ENCODE data around the gene ROR1.

DNA sequence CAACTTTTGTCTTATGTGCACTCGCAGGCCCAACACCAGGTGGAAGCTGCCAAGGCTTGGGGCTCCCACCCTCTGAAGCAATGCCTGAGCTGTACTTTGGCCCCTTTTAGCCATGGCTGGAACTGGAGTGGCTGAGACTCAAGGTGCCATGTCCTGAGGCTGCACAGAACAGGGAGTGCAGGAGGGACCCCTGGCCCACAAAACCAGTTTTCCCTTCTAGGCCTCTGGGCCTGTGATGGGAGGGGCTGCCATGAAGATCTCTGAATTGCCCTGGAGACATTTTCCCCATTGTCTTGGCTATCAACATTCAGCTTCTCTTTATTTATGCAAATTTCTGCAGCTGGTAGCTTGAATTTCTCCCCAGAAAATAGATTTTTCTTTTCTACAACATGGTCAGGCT is 57.6 kb downstream of the ROR1 start:
- TF ChIP-seq, protein P1, sequence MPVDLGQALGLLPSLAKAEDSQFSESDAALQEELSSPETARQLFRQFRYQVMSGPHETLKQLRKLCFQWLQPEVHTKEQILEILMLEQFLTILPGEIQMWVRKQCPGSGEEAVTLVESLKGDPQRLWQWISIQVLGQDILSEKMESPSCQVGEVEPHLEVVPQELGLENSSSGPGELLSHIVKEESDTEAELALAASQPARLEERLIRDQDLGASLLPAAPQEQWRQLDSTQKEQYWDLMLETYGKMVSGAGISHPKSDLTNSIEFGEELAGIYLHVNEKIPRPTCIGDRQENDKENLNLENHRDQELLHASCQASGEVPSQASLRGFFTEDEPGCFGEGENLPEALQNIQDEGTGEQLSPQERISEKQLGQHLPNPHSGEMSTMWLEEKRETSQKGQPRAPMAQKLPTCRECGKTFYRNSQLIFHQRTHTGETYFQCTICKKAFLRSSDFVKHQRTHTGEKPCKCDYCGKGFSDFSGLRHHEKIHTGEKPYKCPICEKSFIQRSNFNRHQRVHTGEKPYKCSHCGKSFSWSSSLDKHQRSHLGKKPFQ (tag by site-specific recombination; IDR thresholded peaks at IDR 0.05), result no peak
- TF ChIP-seq ZNF292 (tag by site-specific recombination; IDR thresholded peaks at IDR 0.05; ENCODE audit: borderline replicate concordance, low read depth) (no peak), SP3 (tag by site-specific recombination; IDR thresholded peaks at IDR 0.05) (no peak), ZNF302 (tag by site-specific recombination; IDR thresholded peaks at IDR 0.05; ENCODE audit: low read depth) (no peak), RBAK (tag by site-specific recombination; IDR thresholded peaks at IDR 0.05) (no peak), ZNF311 (tag by site-specific recombination; IDR thresholded peaks at IDR 0.05; ENCODE audit: borderline replicate concordance) (no peak)
- TF ChIP-seq, protein P2, sequence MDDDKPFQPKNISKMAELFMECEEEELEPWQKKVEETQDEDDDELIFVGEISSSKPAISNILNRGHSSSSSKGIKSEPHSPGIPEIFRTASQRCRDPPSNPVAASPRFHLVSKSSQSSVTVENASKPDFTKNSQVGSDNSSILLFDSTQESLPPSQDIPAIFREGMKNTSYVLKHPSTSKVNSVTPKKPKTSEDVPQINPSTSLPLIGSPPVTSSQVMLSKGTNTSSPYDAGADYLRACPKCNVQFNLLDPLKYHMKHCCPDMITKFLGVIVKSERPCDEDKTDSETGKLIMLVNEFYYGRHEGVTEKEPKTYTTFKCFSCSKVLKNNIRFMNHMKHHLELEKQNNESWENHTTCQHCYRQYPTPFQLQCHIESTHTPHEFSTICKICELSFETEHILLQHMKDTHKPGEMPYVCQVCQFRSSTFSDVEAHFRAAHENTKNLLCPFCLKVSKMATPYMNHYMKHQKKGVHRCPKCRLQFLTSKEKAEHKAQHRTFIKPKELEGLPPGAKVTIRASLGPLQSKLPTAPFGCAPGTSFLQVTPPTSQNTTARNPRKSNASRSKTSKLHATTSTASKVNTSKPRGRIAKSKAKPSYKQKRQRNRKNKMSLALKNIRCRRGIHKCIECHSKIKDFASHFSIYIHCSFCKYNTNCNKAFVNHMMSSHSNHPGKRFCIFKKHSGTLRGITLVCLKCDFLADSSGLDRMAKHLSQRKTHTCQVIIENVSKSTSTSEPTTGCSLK (tag by site-specific recombination; IDR thresholded peaks at IDR 0.05), result no peak
- TF ChIP-seq, protein P3, sequence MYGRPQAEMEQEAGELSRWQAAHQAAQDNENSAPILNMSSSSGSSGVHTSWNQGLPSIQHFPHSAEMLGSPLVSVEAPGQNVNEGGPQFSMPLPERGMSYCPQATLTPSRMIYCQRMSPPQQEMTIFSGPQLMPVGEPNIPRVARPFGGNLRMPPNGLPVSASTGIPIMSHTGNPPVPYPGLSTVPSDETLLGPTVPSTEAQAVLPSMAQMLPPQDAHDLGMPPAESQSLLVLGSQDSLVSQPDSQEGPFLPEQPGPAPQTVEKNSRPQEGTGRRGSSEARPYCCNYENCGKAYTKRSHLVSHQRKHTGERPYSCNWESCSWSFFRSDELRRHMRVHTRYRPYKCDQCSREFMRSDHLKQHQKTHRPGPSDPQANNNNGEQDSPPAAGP (tag by site-specific recombination; IDR thresholded peaks at IDR 0.05), result no peak
- TF ChIP-seq, protein P4, sequence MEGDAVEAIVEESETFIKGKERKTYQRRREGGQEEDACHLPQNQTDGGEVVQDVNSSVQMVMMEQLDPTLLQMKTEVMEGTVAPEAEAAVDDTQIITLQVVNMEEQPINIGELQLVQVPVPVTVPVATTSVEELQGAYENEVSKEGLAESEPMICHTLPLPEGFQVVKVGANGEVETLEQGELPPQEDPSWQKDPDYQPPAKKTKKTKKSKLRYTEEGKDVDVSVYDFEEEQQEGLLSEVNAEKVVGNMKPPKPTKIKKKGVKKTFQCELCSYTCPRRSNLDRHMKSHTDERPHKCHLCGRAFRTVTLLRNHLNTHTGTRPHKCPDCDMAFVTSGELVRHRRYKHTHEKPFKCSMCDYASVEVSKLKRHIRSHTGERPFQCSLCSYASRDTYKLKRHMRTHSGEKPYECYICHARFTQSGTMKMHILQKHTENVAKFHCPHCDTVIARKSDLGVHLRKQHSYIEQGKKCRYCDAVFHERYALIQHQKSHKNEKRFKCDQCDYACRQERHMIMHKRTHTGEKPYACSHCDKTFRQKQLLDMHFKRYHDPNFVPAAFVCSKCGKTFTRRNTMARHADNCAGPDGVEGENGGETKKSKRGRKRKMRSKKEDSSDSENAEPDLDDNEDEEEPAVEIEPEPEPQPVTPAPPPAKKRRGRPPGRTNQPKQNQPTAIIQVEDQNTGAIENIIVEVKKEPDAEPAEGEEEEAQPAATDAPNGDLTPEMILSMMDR (tag by site-specific recombination; IDR thresholded peaks at IDR 0.05), result no peak

Data from HEK293 (cell line).